IPS-15b (cell line): Measurements from ENCODE around the gene CDH23.

Experiments
- H3K27me3 ChIP-seq: one replicate; pipeline ENCODE4 v1.6.1; 2013; ENCODE audit warnings: low read length; ENCODE audit not compliant: control insufficient read depth, insufficient read depth
- H3K36me3 ChIP-seq: one replicate; pipeline ENCODE4 v1.6.1; 2013; ENCODE audit warnings: low read length; ENCODE audit not compliant: control insufficient read depth, insufficient read depth
- H3K4me1 ChIP-seq: one replicate; pipeline ENCODE4 v1.6.1; 2013; ENCODE audit warnings: mild to moderate bottlenecking, low read length; ENCODE audit not compliant: control insufficient read depth, insufficient read depth
- H3K4me3 ChIP-seq: one replicate; pipeline ENCODE4 v1.5.1; 2013; ENCODE audit warnings: low read depth, low read length
- H3K9ac ChIP-seq: one replicate; pipeline ENCODE4 v1.6.1; 2013; ENCODE audit warnings: low read depth, mild to moderate bottlenecking, low read length
- H3K9me3 ChIP-seq: one replicate; pipeline ENCODE4 v1.6.1; 2013; ENCODE audit warnings: mild to moderate bottlenecking, low read length; ENCODE audit not compliant: control insufficient read depth, insufficient read depth

The CDH23 gene

GRCh38 chr10:71396711-71397295, at the start of gene CDH23:
CDH23 (plus strand) TSS chr10:71396920; CDS start chr10:71439832, 42,912 bp downstream.
- H3K4me1 ChIP-seq, result peaks cover 5% of the 10 kb centered on the region
- H3K36me3 ChIP-seq, result no peaks in the 10 kb centered on the region
- H3K9me3 ChIP-seq, result no peaks in the 10 kb centered on the region
- peak within 1 kb of the TSS; percentile 71 for H3K4me3 ChIP-seq
- peak within 1 kb of the TSS; percentile 54 for H3K9ac ChIP-seq
- peaks cover 57% of the 10 kb centered on the region for H3K27me3 ChIP-seq

- peaks cover 16% of the 10 kb centered on the region for H3K4me1 ChIP-seq
- no peak overlapping the region for H3K4me3 ChIP-seq
- no peaks in the 10 kb centered on the region for H3K27me3 ChIP-seq
- no peaks in the 10 kb centered on the region for H3K9me3 ChIP-seq
- no peak overlapping the region for H3K9ac ChIP-seq
- H3K36me3 ChIP-seq, result no peaks in the 10 kb centered on the region
These were observed 48.9 kb upstream of the CDH23 start for GRCh38 chr10:71347587-71348395.

GRCh38 chr10:71348850-71349249, 47.9 kb upstream of the CDH23 start:
- Histone ChIP-seq H3K27me3 (no peaks in the 10 kb centered on the region), H3K36me3 (no peaks in the 10 kb centered on the region), H3K9ac (no peak overlapping the region)

GRCh38 chr10:71349406-71349805, 47.3 kb upstream of the CDH23 start:
- Histone ChIP-seq H3K36me3 (no peaks in the 10 kb centered on the region), H3K4me3 (no peak overlapping the region), H3K4me1 (peaks cover 8% of the 10 kb centered on the region), H3K9ac (no peak overlapping the region), H3K27me3 (no peaks in the 10 kb centered on the region), H3K9me3 (no peaks in the 10 kb centered on the region)

More at GRCh38 chr10:71348850-71349249, 47.9 kb upstream of the CDH23 start:
- H3K4me3 ChIP-seq, result no peak overlapping the region
- peaks cover 13% of the 10 kb centered on the region for H3K4me1 ChIP-seq
- no peaks in the 10 kb centered on the region for H3K9me3 ChIP-seq

GRCh38 chr10:71351087-71351486, 45.6 kb upstream of the CDH23 start:
- Histone ChIP-seq H3K27me3 (no peaks in the 10 kb centered on the region), H3K4me3 (no peak overlapping the region), H3K9ac (no peak overlapping the region), H3K36me3 (peaks cover 5% of the 10 kb centered on the region), H3K9me3 (no peaks in the 10 kb centered on the region), H3K4me1 (peaks cover 2% of the 10 kb centered on the region)

GRCh38 chr10:71351628-71352319, 44.9 kb upstream of the CDH23 start:
- H3K27me3 ChIP-seq, result no peaks in the 10 kb centered on the region
- no peaks in the 10 kb centered on the region for H3K9me3 ChIP-seq
- H3K4me3 ChIP-seq, result no peak overlapping the region
- H3K36me3 ChIP-seq, result peaks cover 5% of the 10 kb centered on the region
- H3K9ac ChIP-seq, result no peak overlapping the region
- peaks cover 2% of the 10 kb centered on the region for H3K4me1 ChIP-seq

GRCh38 chr10:71353639-71354038, 43.1 kb upstream of the CDH23 start:
- H3K27me3 ChIP-seq, result no peaks in the 10 kb centered on the region
- no peaks in the 10 kb centered on the region for H3K9me3 ChIP-seq
- H3K4me3 ChIP-seq, result no peak overlapping the region
- no peak overlapping the region for H3K9ac ChIP-seq
- peaks cover 2% of the 10 kb centered on the region for H3K4me1 ChIP-seq
- peaks cover 5% of the 10 kb centered on the region for H3K36me3 ChIP-seq

GRCh38 chr10:71354776-71355175, 41.9 kb upstream of the CDH23 start:
- Histone ChIP-seq H3K9me3 (no peaks in the 10 kb centered on the region), H3K27me3 (no peaks in the 10 kb centered on the region), H3K4me3 (no peak overlapping the region), H3K4me1 (no peaks in the 10 kb centered on the region), H3K9ac (no peak overlapping the region), H3K36me3 (peaks cover 8% of the 10 kb centered on the region)

GRCh38 chr10:71355886-71356285, 40.8 kb upstream of the CDH23 start:
- no peak overlapping the region for H3K4me3 ChIP-seq

GRCh38 chr10:71357792-71358265, 38.9 kb upstream of the CDH23 start:
- H3K4me1 ChIP-seq, result no peaks in the 10 kb centered on the region
- peaks cover 10% of the 10 kb centered on the region for H3K36me3 ChIP-seq
- no peak overlapping the region for H3K4me3 ChIP-seq
- no peaks in the 10 kb centered on the region for H3K27me3 ChIP-seq
- no peak overlapping the region for H3K9ac ChIP-seq
- H3K9me3 ChIP-seq, result no peaks in the 10 kb centered on the region

More at GRCh38 chr10:71355886-71356285, 40.8 kb upstream of the CDH23 start:
- no peak overlapping the region for H3K9ac ChIP-seq
- no peaks in the 10 kb centered on the region for H3K27me3 ChIP-seq
- no peaks in the 10 kb centered on the region for H3K9me3 ChIP-seq
- peaks cover 8% of the 10 kb centered on the region for H3K36me3 ChIP-seq
- no peaks in the 10 kb centered on the region for H3K4me1 ChIP-seq

GRCh38 chr10:71358277-71358676, 38.4 kb upstream of the CDH23 start:
- Histone ChIP-seq H3K36me3 (peaks cover 10% of the 10 kb centered on the region), H3K9me3 (no peaks in the 10 kb centered on the region), H3K27me3 (no peaks in the 10 kb centered on the region), H3K4me1 (no peaks in the 10 kb centered on the region), H3K9ac (no peak overlapping the region), H3K4me3 (no peak overlapping the region)
